Measurements from ENCODE around the gene SUMO2. TPM values are rescaled to one million over a fixed set of nuclear protein-coding genes. Genes with fewer than 3 reads are reported as not detected.
A peak's percentile ranks its signal among the peaks of the same experiment; 100 is the strongest.

Gene SUMO2
- total and polyA plus RNA-seq, 9 of the 15 experiments (the other 6 are each of a cell fraction or from before 2014, with no cell fraction given) = 157 to 733 (median 419) TPM

GRCh38 chr17:75191584-75191983 lies 8.8 kb upstream of the SUMO2 start:
- DNase-seq (ENCODE audit: extremely low read depth in 1 of 4, low spot score in 3 of 4) (peak in 2 of 4 experiments; percentile 16 to 60), ATAC-seq (peak; percentile 76), FAIRE-seq (peak; percentile 64)
- BruUV-seq (replicated peaks) = no TSS peak
- POLR2A ChIA-PET = interaction anchor here (0.7 to 4.7 kb wide), 7 partner anchors 8 to 37 kb away, joined by 3 to 27 read pairs (median 7); partner anchors contain the start of genes JPT1, NUP85 and SUMO2
- 42% methylated on average over 2 of the region's 4 CpGs for WGBS (ENCODE audit: insufficient coverage, low coverage, missing lambda C conversion rate)
- Histone ChIP-seq H3K4me1 (replicated peaks in 1 of 2; ENCODE audit: control insufficient read depth in 2 of 2, insufficient read depth in 2 of 2, low read length in 2 of 2) (peaks cover 7 to 11% of the 10 kb centered on the region in 2 experiments; a peak in 2 of 5 replicates), H3K27me3 (ENCODE audit: control insufficient read depth in 2 of 2, insufficient read depth in 2 of 2, low read length in 2 of 2) (no peaks in the 10 kb centered on the region), H2AFZ (ENCODE audit: low read depth, low read length) (peak overlapping the region; percentile 51; the same call in 1 of the 2 replicates), H3K4me3 (no peak overlapping the region), H3K36me3 (ENCODE audit: control insufficient read depth, insufficient read depth, low read length) (no peaks in the 10 kb centered on the region), H3K9me3 (replicated peaks; ENCODE audit: control insufficient read depth, insufficient read depth, low read depth, low read length) (no peaks in the 10 kb centered on the region), H4K20me1 (replicated peaks; ENCODE audit: control insufficient read depth, insufficient read depth, low read length) (no peaks in the 10 kb centered on the region), H3K79me2 (ENCODE audit: control insufficient read depth, insufficient read depth, low read length) (no peaks in the 10 kb centered on the region), H3K9me1 (ENCODE audit: control insufficient read depth, insufficient read depth, low read length) (no peaks in the 10 kb centered on the region), H3K27ac (ENCODE audit: extremely low read depth, low read depth, low read length) (0 out of 3 replicates have a peak overlapping the region, but pooled peaks have one; percentile 3), H3K4me2 (ENCODE audit: insufficient read depth, low read length) (no peak overlapping the region), H3K9ac (ENCODE audit: insufficient read depth in 1 of 2, low read depth in 2 of 2, low read length in 2 of 2) (peak overlapping the region in 1 of 2 experiments; percentile 64; a peak in 1 of 4 replicates)
- in situ Hi-C loops (cut with MboI) (no loop called here), intact Hi-C loops (cut with micrococcal nuclease) (no loop called here)
- CTCF ChIA-PET (ENCODE audit: low intra/inter-chr PET ratio) = no interaction called here
- no peak for TF ChIP-seq ARID2 (IDR thresholded peaks at IDR 0.05)
- peak in 1 of 2 experiments; percentile 20; a peak in 1 of 4 replicates for TF ChIP-seq KDM1A (IDR thresholded peaks at IDR 0.05)
- TF ChIP-seq BRF2 (IDR thresholded peaks at IDR 0.05; ENCODE audit: borderline replicate concordance, insufficient read depth, insufficient read length) = no peak
- no peak for TF ChIP-seq PTBP1 (IDR thresholded peaks at IDR 0.05; ENCODE audit: low read depth, low read length)
- no peak for TF ChIP-seq HDAC6 (IDR thresholded peaks at IDR 0.05; ENCODE audit: low read depth, low read length)
- no peak for TF ChIP-seq XRCC4 (IDR thresholded peaks at IDR 0.05; ENCODE audit: extremely low read depth, insufficient read depth, insufficient read length)
- no peak for TF ChIP-seq ZFX (CRISPR knock-in tag; IDR thresholded peaks at IDR 0.05)
- peak; percentile 65; the same call in 1 of the 2 replicates for TF ChIP-seq NBN (IDR thresholded peaks at IDR 0.05; ENCODE audit: low read depth)
- no peak for TF ChIP-seq ZNF146 (CRISPR knock-in tag; IDR thresholded peaks at IDR 0.05; ENCODE audit: unreplicated experiment)
- TF ChIP-seq SMARCA5 (IDR thresholded peaks at IDR 0.05) = no peak
- TF ChIP-seq, protein P1, sequence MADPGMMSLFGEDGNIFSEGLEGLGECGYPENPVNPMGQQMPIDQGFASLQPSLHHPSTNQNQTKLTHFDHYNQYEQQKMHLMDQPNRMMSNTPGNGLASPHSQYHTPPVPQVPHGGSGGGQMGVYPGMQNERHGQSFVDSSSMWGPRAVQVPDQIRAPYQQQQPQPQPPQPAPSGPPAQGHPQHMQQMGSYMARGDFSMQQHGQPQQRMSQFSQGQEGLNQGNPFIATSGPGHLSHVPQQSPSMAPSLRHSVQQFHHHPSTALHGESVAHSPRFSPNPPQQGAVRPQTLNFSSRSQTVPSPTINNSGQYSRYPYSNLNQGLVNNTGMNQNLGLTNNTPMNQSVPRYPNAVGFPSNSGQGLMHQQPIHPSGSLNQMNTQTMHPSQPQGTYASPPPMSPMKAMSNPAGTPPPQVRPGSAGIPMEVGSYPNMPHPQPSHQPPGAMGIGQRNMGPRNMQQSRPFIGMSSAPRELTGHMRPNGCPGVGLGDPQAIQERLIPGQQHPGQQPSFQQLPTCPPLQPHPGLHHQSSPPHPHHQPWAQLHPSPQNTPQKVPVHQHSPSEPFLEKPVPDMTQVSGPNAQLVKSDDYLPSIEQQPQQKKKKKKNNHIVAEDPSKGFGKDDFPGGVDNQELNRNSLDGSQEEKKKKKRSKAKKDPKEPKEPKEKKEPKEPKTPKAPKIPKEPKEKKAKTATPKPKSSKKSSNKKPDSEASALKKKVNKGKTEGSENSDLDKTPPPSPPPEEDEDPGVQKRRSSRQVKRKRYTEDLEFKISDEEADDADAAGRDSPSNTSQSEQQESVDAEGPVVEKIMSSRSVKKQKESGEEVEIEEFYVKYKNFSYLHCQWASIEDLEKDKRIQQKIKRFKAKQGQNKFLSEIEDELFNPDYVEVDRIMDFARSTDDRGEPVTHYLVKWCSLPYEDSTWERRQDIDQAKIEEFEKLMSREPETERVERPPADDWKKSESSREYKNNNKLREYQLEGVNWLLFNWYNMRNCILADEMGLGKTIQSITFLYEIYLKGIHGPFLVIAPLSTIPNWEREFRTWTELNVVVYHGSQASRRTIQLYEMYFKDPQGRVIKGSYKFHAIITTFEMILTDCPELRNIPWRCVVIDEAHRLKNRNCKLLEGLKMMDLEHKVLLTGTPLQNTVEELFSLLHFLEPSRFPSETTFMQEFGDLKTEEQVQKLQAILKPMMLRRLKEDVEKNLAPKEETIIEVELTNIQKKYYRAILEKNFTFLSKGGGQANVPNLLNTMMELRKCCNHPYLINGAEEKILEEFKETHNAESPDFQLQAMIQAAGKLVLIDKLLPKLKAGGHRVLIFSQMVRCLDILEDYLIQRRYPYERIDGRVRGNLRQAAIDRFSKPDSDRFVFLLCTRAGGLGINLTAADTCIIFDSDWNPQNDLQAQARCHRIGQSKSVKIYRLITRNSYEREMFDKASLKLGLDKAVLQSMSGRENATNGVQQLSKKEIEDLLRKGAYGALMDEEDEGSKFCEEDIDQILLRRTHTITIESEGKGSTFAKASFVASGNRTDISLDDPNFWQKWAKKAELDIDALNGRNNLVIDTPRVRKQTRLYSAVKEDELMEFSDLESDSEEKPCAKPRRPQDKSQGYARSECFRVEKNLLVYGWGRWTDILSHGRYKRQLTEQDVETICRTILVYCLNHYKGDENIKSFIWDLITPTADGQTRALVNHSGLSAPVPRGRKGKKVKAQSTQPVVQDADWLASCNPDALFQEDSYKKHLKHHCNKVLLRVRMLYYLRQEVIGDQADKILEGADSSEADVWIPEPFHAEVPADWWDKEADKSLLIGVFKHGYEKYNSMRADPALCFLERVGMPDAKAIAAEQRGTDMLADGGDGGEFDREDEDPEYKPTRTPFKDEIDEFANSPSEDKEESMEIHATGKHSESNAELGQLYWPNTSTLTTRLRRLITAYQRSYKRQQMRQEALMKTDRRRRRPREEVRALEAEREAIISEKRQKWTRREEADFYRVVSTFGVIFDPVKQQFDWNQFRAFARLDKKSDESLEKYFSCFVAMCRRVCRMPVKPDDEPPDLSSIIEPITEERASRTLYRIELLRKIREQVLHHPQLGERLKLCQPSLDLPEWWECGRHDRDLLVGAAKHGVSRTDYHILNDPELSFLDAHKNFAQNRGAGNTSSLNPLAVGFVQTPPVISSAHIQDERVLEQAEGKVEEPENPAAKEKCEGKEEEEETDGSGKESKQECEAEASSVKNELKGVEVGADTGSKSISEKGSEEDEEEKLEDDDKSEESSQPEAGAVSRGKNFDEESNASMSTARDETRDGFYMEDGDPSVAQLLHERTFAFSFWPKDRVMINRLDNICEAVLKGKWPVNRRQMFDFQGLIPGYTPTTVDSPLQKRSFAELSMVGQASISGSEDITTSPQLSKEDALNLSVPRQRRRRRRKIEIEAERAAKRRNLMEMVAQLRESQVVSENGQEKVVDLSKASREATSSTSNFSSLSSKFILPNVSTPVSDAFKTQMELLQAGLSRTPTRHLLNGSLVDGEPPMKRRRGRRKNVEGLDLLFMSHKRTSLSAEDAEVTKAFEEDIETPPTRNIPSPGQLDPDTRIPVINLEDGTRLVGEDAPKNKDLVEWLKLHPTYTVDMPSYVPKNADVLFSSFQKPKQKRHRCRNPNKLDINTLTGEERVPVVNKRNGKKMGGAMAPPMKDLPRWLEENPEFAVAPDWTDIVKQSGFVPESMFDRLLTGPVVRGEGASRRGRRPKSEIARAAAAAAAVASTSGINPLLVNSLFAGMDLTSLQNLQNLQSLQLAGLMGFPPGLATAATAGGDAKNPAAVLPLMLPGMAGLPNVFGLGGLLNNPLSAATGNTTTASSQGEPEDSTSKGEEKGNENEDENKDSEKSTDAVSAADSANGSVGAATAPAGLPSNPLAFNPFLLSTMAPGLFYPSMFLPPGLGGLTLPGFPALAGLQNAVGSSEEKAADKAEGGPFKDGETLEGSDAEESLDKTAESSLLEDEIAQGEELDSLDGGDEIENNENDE (IDR thresholded peaks at IDR 0.05; ENCODE audit: low read depth, low read length) = no peak

Measured in K562 (cell line).